Body of pancreas (tissue), 4 donors: ENCODE results near the gene DNAI1.

ENCODE experiments used
- CTCF ChIP-seq, 7 experiments: fragments of 450-650 bp in 4 of 7; fragments of 200-600 bp in 3 of 7; sonication (generic) in 3 of 7; IDR thresholded peaks; one replicate each; pipeline ENCODE4 v1.5.1; 2016 to 2019; ENCODE audit warnings: antibody characterized with exemption in 7 of 7
- POLR2A ChIP-seq, 3 donors: fragments of 450-650 bp; IDR thresholded peaks; one replicate each; pipeline ENCODE4 v1.6.1; 2016; ENCODE audit warnings: antibody characterized with exemption in 3 of 3, mild to moderate bottlenecking in 2 of 3

GRCh38 chr9:34500623-34501267, 42.1 kb downstream of the DNAI1 start:
- TF ChIP-seq CTCF (IDR thresholded peaks at IDR 0.05) (peak; percentile 82 to 98 (median 90)), POLR2A (IDR thresholded peaks at IDR 0.05) (no peak)
